ENCODE data around the gene TMEM190.

TMEM190 gene

GRCh38 chr19:55382013-55382412 is 5.4 kb downstream of the TMEM190 start:
- H3K36me3 ChIP-seq (ENCODE audit: control insufficient read depth, low read depth, low read length) = peaks cover 4% of the 10 kb centered on the region
- H3K4me3 ChIP-seq (ENCODE audit: low read length) = no peak overlapping the region
- H3K27me3 ChIP-seq (ENCODE audit: control insufficient read depth, insufficient read depth, low read length) = peaks cover 40% of the 10 kb centered on the region
- no peak overlapping the region for H3K27ac ChIP-seq (ENCODE audit: low read length)
- no peak overlapping the region for H3K9ac ChIP-seq (ENCODE audit: low read length)
- H3K4me1 ChIP-seq (ENCODE audit: control insufficient read depth, low read depth, low read length) = peaks cover 15% of the 10 kb centered on the region
- H3K9me3 ChIP-seq (ENCODE audit: control insufficient read depth, low read depth, low read length) = no peaks in the 10 kb centered on the region

- Histone ChIP-seq H3K4me1 (ENCODE audit: control insufficient read depth, low read depth, low read length) (peaks cover 19% of the 10 kb centered on the region), H3K9ac (ENCODE audit: low read length) (no peak overlapping the region)
Observed at GRCh38 chr19:55382522-55383054, 6.0 kb downstream of the TMEM190 start.

GRCh38 chr19:55383279-55384130 is 6.9 kb downstream of the TMEM190 start:
- Histone ChIP-seq H3K9ac (ENCODE audit: low read length) (peak overlapping the region; percentile 15), H3K27me3 (ENCODE audit: control insufficient read depth, insufficient read depth, low read length) (peaks cover 25% of the 10 kb centered on the region), H3K4me1 (ENCODE audit: control insufficient read depth, low read depth, low read length) (peaks cover 14% of the 10 kb centered on the region), H3K9me3 (ENCODE audit: control insufficient read depth, low read depth, low read length) (no peaks in the 10 kb centered on the region), H3K27ac (ENCODE audit: low read length) (no peak overlapping the region), H3K4me3 (ENCODE audit: low read length) (peak overlapping the region; percentile 46), H3K36me3 (ENCODE audit: control insufficient read depth, low read depth, low read length) (peaks cover 19% of the 10 kb centered on the region)

More at GRCh38 chr19:55382522-55383054, 6.0 kb downstream of the TMEM190 start:
- Histone ChIP-seq H3K4me3 (ENCODE audit: low read length) (no peak overlapping the region), H3K9me3 (ENCODE audit: control insufficient read depth, low read depth, low read length) (no peaks in the 10 kb centered on the region), H3K36me3 (ENCODE audit: control insufficient read depth, low read depth, low read length) (peaks cover 10% of the 10 kb centered on the region), H3K27ac (ENCODE audit: low read length) (no peak overlapping the region), H3K27me3 (ENCODE audit: control insufficient read depth, insufficient read depth, low read length) (peaks cover 34% of the 10 kb centered on the region)

GRCh38 chr19:55384131-55384919 is 7.7 kb downstream of the TMEM190 start, which contains the start of gene TMEM238:
Gene TMEM238 (minus strand): TSS chr19:55384292. CDS start chr19:55384259, 33 bp downstream.
- Histone ChIP-seq H3K9me3 (ENCODE audit: control insufficient read depth, low read depth, low read length) (no peaks in the 10 kb centered on the region), H3K9ac (ENCODE audit: low read length) (peak within 1 kb of the TSS; percentile 86), H3K36me3 (ENCODE audit: control insufficient read depth, low read depth, low read length) (peaks cover 28% of the 10 kb centered on the region), H3K4me1 (ENCODE audit: control insufficient read depth, low read depth, low read length) (peaks cover 14% of the 10 kb centered on the region), H3K27ac (ENCODE audit: low read length) (no peak within 1 kb of the TSS), H3K4me3 (ENCODE audit: low read length) (peak within 1 kb of the TSS; percentile 97), H3K27me3 (ENCODE audit: control insufficient read depth, insufficient read depth, low read length) (peaks cover 17% of the 10 kb centered on the region)

- peaks cover 29% of the 10 kb centered on the region for H3K36me3 ChIP-seq (ENCODE audit: control insufficient read depth, low read depth, low read length)
- H3K27ac ChIP-seq (ENCODE audit: low read length) = peak overlapping the region; percentile 70
- peaks cover 14% of the 10 kb centered on the region for H3K4me1 ChIP-seq (ENCODE audit: control insufficient read depth, low read depth, low read length)
Observed at GRCh38 chr19:55384920-55385723, 8.5 kb downstream of the TMEM190 start.

GRCh38 chr19:55385724-55386492 is 9.3 kb downstream of the TMEM190 start, which contains the start of gene RPL28:
Gene RPL28 (plus strand): TSS chr19:55385932. CDS start chr19:55386358, 426 bp downstream.
- no peaks in the 10 kb centered on the region for H3K9me3 ChIP-seq (ENCODE audit: control insufficient read depth, low read depth, low read length)
- peaks cover 16% of the 10 kb centered on the region for H3K27me3 ChIP-seq (ENCODE audit: control insufficient read depth, insufficient read depth, low read length)
- H3K9ac ChIP-seq (ENCODE audit: low read length) = peak within 1 kb of the TSS; percentile 86
- peaks cover 14% of the 10 kb centered on the region for H3K4me1 ChIP-seq (ENCODE audit: control insufficient read depth, low read depth, low read length)
- H3K27ac ChIP-seq (ENCODE audit: low read length) = peak within 1 kb of the TSS; percentile 70
- peaks cover 29% of the 10 kb centered on the region for H3K36me3 ChIP-seq (ENCODE audit: control insufficient read depth, low read depth, low read length)
- H3K4me3 ChIP-seq (ENCODE audit: low read length) = peak within 1 kb of the TSS; percentile 97

More at GRCh38 chr19:55384920-55385723, 8.5 kb downstream of the TMEM190 start:
- H3K9ac ChIP-seq (ENCODE audit: low read length) = peak overlapping the region; percentile 86
- H3K4me3 ChIP-seq (ENCODE audit: low read length) = peak overlapping the region; percentile 97
- H3K27me3 ChIP-seq (ENCODE audit: control insufficient read depth, insufficient read depth, low read length) = peaks cover 16% of the 10 kb centered on the region
- no peaks in the 10 kb centered on the region for H3K9me3 ChIP-seq (ENCODE audit: control insufficient read depth, low read depth, low read length)

- peak overlapping the region; percentile 86 for H3K9ac ChIP-seq (ENCODE audit: low read length)
- no peak overlapping the region for H3K27ac ChIP-seq (ENCODE audit: low read length)
- H3K36me3 ChIP-seq (ENCODE audit: control insufficient read depth, low read depth, low read length) = peaks cover 29% of the 10 kb centered on the region
- H3K9me3 ChIP-seq (ENCODE audit: control insufficient read depth, low read depth, low read length) = no peaks in the 10 kb centered on the region
- H3K4me3 ChIP-seq (ENCODE audit: low read length) = peak overlapping the region; percentile 97
- H3K27me3 ChIP-seq (ENCODE audit: control insufficient read depth, insufficient read depth, low read length) = peaks cover 14% of the 10 kb centered on the region
- H3K4me1 ChIP-seq (ENCODE audit: control insufficient read depth, low read depth, low read length) = peaks cover 16% of the 10 kb centered on the region
Observed at GRCh38 chr19:55386493-55386971, 9.9 kb downstream of the TMEM190 start.

- H3K4me1 ChIP-seq (ENCODE audit: control insufficient read depth, low read depth, low read length) = peaks cover 24% of the 10 kb centered on the region
- peaks cover 2% of the 10 kb centered on the region for H3K27me3 ChIP-seq (ENCODE audit: control insufficient read depth, insufficient read depth, low read length)
- H3K4me3 ChIP-seq (ENCODE audit: low read length) = peak overlapping the region; percentile 97
- H3K27ac ChIP-seq (ENCODE audit: low read length) = no peak overlapping the region
- no peaks in the 10 kb centered on the region for H3K9me3 ChIP-seq (ENCODE audit: control insufficient read depth, low read depth, low read length)
- H3K36me3 ChIP-seq (ENCODE audit: control insufficient read depth, low read depth, low read length) = peaks cover 29% of the 10 kb centered on the region
- H3K9ac ChIP-seq (ENCODE audit: low read length) = no peak overlapping the region
Observed at GRCh38 chr19:55387736-55388497, 11.3 kb downstream of the TMEM190 start.

GRCh38 chr19:55389386-55390317 is 13.0 kb downstream of the TMEM190 start:
- Histone ChIP-seq H3K4me1 (ENCODE audit: control insufficient read depth, low read depth, low read length) (peaks cover 22% of the 10 kb centered on the region), H3K4me3 (ENCODE audit: low read length) (no peak overlapping the region), H3K27ac (ENCODE audit: low read length) (no peak overlapping the region), H3K27me3 (ENCODE audit: control insufficient read depth, insufficient read depth, low read length) (no peaks in the 10 kb centered on the region), H3K9ac (ENCODE audit: low read length) (no peak overlapping the region), H3K9me3 (ENCODE audit: control insufficient read depth, low read depth, low read length) (no peaks in the 10 kb centered on the region), H3K36me3 (ENCODE audit: control insufficient read depth, low read depth, low read length) (peaks cover 29% of the 10 kb centered on the region)
